Adrenal gland (tissue), 12 donors: ENCODE data around the gene GPHN. TPM values are rescaled to one million over a fixed set of nuclear protein-coding genes. Genes with fewer than 3 reads are reported as not detected.
"Not testable (repeated sequence)": the region's sequence is repeated elsewhere in the genome, so short reads cannot be mapped to it uniquely, and the experiment has no call there.

Experiments used
- DNase-seq, 7 donors: peaks; one replicate each; pipeline ENCODE4 v3.0.0-alpha.2; 2019 to 2020
- H3K27ac ChIP-seq, 5 donors: fragments of 200-600 bp; sonication (generic) in 4 of 5; 1 replicate in 3 of 5; 2 replicates in 2 of 5; pipeline versions ENCODE4 v1.5.1 to v1.8.0; 2016 to 2020; ENCODE audit warnings: mild to moderate bottlenecking in 1 of 5
- H3K27me3 ChIP-seq: fragments of 200-600 bp; 2 replicates; pipeline ENCODE4 v1.8.0; 2021
- H3K36me3 ChIP-seq, 2 donors: fragments of 200-600 bp; replicated peaks in 1 of 2; 1 replicate in 1 of 2; 2 replicates in 1 of 2; pipeline versions ENCODE4 v1.5.1 to v1.8.0; 2018 to 2022
- H3K4me1 ChIP-seq, 2 donors: fragments of 200-600 bp; replicated peaks in 1 of 2; 1 replicate in 1 of 2; 2 replicates in 1 of 2; pipeline versions ENCODE4 v1.5.1 to v1.8.0; 2018 to 2021
- H3K4me3 ChIP-seq, 4 donors: fragments of 200-600 bp; sonication (generic) in 3 of 4; one replicate each; pipeline ENCODE4 v1.5.1; 2016 to 2018
- H3K9me3 ChIP-seq, 3 donors: fragments of 200-600 bp; sonication (generic) in 1 of 3; replicated peaks in 1 of 3; 1 replicate in 2 of 3; 2 replicates in 1 of 3; pipeline versions ENCODE4 v1.5.1 to v1.8.0; 2016 to 2021
- POLR2A ChIP-seq, 2 donors: fragments of 450-650 bp; IDR thresholded peaks; one replicate each; pipeline ENCODE4 v1.6.1; 2017; ENCODE audit warnings: antibody characterized with exemption in 2 of 2, mild to moderate bottlenecking in 2 of 2, moderate library complexity in 1 of 2
- WGBS, 4 donors: extraction: QIAGEN DNeasy Blood & Tissue Kit in 2 of 4; methylation state at CpG; one replicate each; pipeline versions ENCODE4 v1.1.5 to v1.1.7; 2013 to 2017; 5-methylcytosine and 5-hydroxymethylcytosine counted together
- intact Hi-C, 2 donors: fragments of 100-400 bp; cut with DNase I; formaldehyde crosslinking; loops; one replicate each; pipeline versions ENCODE4 v1.14.1 to v1.15.0; 2022 to 2023
- polyA plus RNA-seq, 3 donors: library from polyadenylated mRNA; stranded (reverse); fragments of 200-250 nt in 2 of 3; fragments of 350-450 nt in 1 of 3; fragmentation: Illumina TruSeq in 1 of 3; extraction: RNeasy Lipid Tissue Mini Kit (QIAGEN cat#74804) in 1 of 3; gene quantifications; one replicate each; pipeline ENCODE4 v1.2.3, GENCODE V29; 2013 to 2014
- total RNA-seq, 9 donors: library from RNA; depleted of rRNA in 4 of 9; stranded (reverse); fragments of >200 nt in 4 of 9; fragments of 120-200 nt in 1 of 9; fragmentation: NEBNext Ultra II Directional in 1 of 9; extraction: Animal tissue kit (Norgen Biotek cat#: 25700) in 1 of 9; gene quantifications; one replicate each; pipeline versions ENCODE4 v1.1.0 to v1.2.4, GENCODE V29; 2013 to 2023
- TF ChIP-seq, protein P1 (sequence below), 6 experiments: fragments of 450-650 bp in 4 of 6; fragments of 200-600 bp in 2 of 6; sonication (generic) in 1 of 6; IDR thresholded peaks; 1 replicate in 5 of 6; 2 replicates in 1 of 6; pipeline versions ENCODE4 v1.5.1 to v1.8.0; 2016 to 2021; ENCODE audit warnings: antibody characterized with exemption in 6 of 6, mild to moderate bottlenecking in 2 of 6, moderate library complexity in 1 of 6
- donor health status: healthy with polysubstance abuse.
- donor health status: Bipolar disorder and iron deficiency.
- donor health status: DM: yes; HTN: yes; CAD: no.
- donor health status: DM: no; HTN: no; CAD: no.
- donor health status: DM: no; HTN: no; CAD: no.
- donor health status: DM: yes; HTN: yes; CAD: no.

GPHN gene
- total and polyA plus RNA-seq, 12 donors: 12.5 to 41.0 (median 24.0) TPM

DNA sequence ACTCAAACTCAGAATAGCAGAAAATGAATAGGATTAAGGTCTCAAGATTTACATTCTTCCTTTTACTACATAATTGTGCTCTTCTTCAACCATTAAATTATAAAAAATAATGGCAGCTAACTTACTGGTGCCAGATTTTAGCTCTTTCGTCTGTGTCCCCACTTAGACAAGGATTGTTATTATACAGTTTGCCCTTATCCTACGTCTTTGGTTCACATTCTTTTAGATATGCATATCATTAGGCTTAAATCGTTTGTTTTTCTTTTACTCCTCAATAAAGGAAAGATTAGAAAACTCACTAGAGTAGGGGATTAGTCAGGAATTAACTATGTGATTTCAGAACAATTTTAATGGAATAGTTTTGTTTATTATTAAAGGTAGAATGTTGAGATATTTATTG lies 551.6 kb downstream of the GPHN start:
- TF ChIP-seq, protein P1, sequence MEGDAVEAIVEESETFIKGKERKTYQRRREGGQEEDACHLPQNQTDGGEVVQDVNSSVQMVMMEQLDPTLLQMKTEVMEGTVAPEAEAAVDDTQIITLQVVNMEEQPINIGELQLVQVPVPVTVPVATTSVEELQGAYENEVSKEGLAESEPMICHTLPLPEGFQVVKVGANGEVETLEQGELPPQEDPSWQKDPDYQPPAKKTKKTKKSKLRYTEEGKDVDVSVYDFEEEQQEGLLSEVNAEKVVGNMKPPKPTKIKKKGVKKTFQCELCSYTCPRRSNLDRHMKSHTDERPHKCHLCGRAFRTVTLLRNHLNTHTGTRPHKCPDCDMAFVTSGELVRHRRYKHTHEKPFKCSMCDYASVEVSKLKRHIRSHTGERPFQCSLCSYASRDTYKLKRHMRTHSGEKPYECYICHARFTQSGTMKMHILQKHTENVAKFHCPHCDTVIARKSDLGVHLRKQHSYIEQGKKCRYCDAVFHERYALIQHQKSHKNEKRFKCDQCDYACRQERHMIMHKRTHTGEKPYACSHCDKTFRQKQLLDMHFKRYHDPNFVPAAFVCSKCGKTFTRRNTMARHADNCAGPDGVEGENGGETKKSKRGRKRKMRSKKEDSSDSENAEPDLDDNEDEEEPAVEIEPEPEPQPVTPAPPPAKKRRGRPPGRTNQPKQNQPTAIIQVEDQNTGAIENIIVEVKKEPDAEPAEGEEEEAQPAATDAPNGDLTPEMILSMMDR (IDR thresholded peaks at IDR 0.05): no peak
- no peak for TF ChIP-seq POLR2A (IDR thresholded peaks at IDR 0.05)
- 60 to 73% (median 68%) methylated on average over 3 of the region's 3 CpGs for WGBS, 4 donors
- Histone ChIP-seq H3K4me3 (no peak overlapping the region), H3K9me3 (no peaks in the 10 kb centered on the region), H3K27me3 (no peaks in the 10 kb centered on the region), H3K4me1 (no peaks in the 10 kb centered on the region), H3K36me3 (no peaks in the 10 kb centered on the region), H3K27ac (no peak overlapping the region)
- DNase-seq: no peak
- intact Hi-C loops: no loop called here

DNA sequence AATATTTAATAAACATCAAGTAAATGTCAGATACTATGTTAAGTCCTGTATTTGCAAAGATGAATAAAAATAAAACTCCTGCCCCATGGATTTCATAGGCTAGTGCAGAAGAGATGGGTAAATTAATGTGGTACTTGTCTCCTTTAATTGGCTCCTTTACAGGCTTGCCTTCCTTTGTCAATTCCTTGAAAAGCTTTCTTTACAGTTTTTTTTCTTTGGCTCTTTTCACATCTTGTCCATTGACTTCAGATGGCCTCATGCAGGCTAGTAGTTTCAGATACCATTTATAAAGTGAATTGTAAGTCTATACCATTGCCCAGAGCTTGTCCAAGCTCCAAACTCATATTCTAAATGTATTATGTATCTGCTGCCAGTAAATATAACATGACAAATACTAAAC lies 552.6 kb downstream of the GPHN start:
- no peaks in the 10 kb centered on the region for H3K9me3 ChIP-seq
- no peak for DNase-seq
- no peak overlapping the region for H3K4me3 ChIP-seq
- H3K36me3 ChIP-seq: no peaks in the 10 kb centered on the region
- TF ChIP-seq, protein P1 (IDR thresholded peaks at IDR 0.05): no peak
- TF ChIP-seq POLR2A (IDR thresholded peaks at IDR 0.05): no peak
- H3K4me1 ChIP-seq: no peaks in the 10 kb centered on the region
- intact Hi-C loops: no loop called here
- H3K27ac ChIP-seq: no peak overlapping the region
- no peaks in the 10 kb centered on the region for H3K27me3 ChIP-seq

DNA sequence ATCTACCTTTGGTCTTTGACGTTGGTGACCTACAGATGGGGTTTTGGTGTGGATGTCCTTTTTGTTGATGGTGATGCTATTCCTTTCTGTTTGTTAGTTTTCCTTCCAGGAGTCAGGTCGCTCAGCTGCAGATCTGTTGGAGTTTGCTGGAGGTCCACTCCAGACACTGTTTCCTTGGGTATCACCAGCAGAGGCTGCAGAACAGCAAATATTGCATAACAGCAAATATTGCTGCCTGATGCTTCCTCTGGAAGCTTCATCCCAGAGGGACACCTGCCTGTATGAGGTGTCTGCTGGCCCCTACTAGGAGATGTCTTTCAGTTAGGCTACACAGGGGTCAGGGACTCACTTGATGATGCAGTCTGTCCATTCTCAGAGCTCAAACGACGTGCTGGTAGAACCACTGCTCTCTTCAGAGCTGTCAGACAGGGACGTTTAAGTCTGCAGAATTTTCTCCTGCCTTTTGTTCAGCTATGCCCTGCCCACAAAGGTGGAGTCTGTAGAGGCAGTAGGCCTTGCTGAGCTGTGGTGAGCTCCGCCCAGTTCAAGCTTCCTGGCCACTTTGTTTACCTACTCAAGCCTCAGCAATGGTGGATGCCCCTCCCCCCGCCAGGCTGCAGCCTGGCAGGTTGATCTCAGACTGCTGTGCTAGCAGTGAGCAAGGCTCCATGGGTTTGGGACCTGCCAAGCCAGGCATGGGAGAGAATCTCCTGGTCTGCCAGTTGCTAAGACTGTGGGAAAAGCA lies 559.3 kb downstream of the GPHN start:
- H3K4me3 ChIP-seq, H3K9me3 ChIP-seq, H3K27ac ChIP-seq, H3K27me3 ChIP-seq, intact Hi-C loops, DNase-seq, H3K36me3 ChIP-seq, H3K4me1 ChIP-seq: not testable (repeated sequence)
- 88 to 91% (median 90%) methylated on average over 5 to 7 of the region's 7 CpGs for WGBS, 4 donors

DNA sequence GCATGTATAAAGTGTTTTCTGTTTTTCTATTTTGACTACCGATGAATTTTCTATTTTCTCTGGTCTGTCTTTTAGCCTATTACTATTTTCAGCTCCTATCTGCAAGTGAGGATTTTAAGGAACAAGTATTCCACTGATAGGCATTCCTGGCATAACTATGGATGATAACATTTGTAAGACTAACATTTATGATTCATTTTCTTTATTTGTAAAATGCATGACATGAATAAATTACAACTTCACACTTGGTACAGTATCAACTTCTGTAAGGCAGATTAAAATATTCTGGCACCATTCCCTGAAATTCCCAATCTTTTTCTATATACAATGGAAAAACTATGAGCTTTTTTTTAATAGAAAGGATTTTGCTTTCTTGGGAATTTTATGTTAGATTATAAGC lies 560.3 kb downstream of the GPHN start:
- TF ChIP-seq, protein P1 (IDR thresholded peaks at IDR 0.05): no peak
- TF ChIP-seq POLR2A (IDR thresholded peaks at IDR 0.05): no peak
- H3K4me3 ChIP-seq: no peak overlapping the region
- WGBS, 4 donors: 77 to 90% (median 89%) methylated on average over 1 of the region's 1 CpG
- intact Hi-C loops: no loop called here
- peaks cover 0 to 5% of the 10 kb centered on the region in 2 donors for H3K4me1 ChIP-seq
- no peaks in the 10 kb centered on the region for H3K27me3 ChIP-seq
- H3K9me3 ChIP-seq: no peaks in the 10 kb centered on the region
- H3K27ac ChIP-seq: no peak overlapping the region
- DNase-seq: no peak
- no peaks in the 10 kb centered on the region for H3K36me3 ChIP-seq

DNA sequence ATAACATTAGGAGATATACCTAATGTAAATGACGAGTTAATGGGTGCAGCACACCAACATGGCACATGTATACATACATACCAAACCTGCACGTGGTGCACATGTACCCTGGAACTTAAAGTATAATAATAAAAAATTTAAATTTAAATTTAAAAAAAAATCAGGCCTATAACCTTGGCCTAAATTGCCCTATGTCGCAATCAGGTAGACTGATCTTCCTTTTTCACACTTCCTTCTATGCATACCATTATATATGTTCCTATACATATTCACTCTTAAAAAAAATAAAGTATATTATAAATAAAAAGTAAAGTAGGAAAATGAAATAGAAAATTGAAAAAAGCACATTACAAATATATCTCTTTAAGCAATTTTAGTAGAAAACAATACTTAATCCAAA lies 563.6 kb downstream of the GPHN start:
- Histone ChIP-seq H3K27ac (no peak overlapping the region), H3K4me3 (no peak overlapping the region), H3K27me3 (no peaks in the 10 kb centered on the region), H3K36me3 (no peaks in the 10 kb centered on the region), H3K9me3 (no peaks in the 10 kb centered on the region), H3K4me1 (peaks cover 0 to 5% of the 10 kb centered on the region in 2 donors)
- no peak for DNase-seq
- 95 to 99% (median 96%) methylated on average over 3 of the region's 3 CpGs for WGBS, 4 donors
- TF ChIP-seq, protein P1 (IDR thresholded peaks at IDR 0.05): no peak
- no peak for TF ChIP-seq POLR2A (IDR thresholded peaks at IDR 0.05)
- intact Hi-C loops: no loop called here
